GM19455 (cell line): ENCODE results near the gene ARHGAP24.
"Not testable (repeated sequence)": the region's sequence is repeated elsewhere in the genome, so short reads cannot be mapped to it uniquely, and the experiment has no call there.

Experiments
- ATAC-seq: cut with Tn5 transposase; IDR thresholded peaks from one replicate; pipeline ENCODE4 v1.9.1; 2021; ENCODE audit not compliant: unreplicated experiment

ARHGAP24 gene

GRCh38 chr4:85889314-85889713, 414.4 kb downstream of the ARHGAP24 start:
- ATAC-seq: no peak

- no peak for ATAC-seq
Observed at GRCh38 chr4:85895755-85896154, 420.8 kb downstream of the ARHGAP24 start.

GRCh38 chr4:85898231-85898630, 423.3 kb downstream of the ARHGAP24 start:
- ATAC-seq: no peak

- ATAC-seq: no peak
Observed at GRCh38 chr4:85901500-85901899, 426.6 kb downstream of the ARHGAP24 start.

- ATAC-seq: not testable (repeated sequence)
Observed at GRCh38 chr4:85902647-85903046, 427.7 kb downstream of the ARHGAP24 start.

GRCh38 chr4:85905761-85906160, 430.8 kb downstream of the ARHGAP24 start:
- no peak for ATAC-seq

GRCh38 chr4:85907001-85907400, 432.1 kb downstream of the ARHGAP24 start:
- ATAC-seq: no peak

GRCh38 chr4:85909851-85910250, 434.9 kb downstream of the ARHGAP24 start:
- ATAC-seq: no peak

- ATAC-seq: no peak
Observed at GRCh38 chr4:85910985-85911384, 436.0 kb downstream of the ARHGAP24 start.

GRCh38 chr4:85913931-85914694, 439.2 kb downstream of the ARHGAP24 start:
- no peak for ATAC-seq

GRCh38 chr4:85915570-85915969, 440.6 kb downstream of the ARHGAP24 start:
- not testable (repeated sequence) for ATAC-seq

- ATAC-seq: no peak
Observed at GRCh38 chr4:85919200-85919887, 444.4 kb downstream of the ARHGAP24 start.

GRCh38 chr4:85925071-85925470, 450.1 kb downstream of the ARHGAP24 start:
- ATAC-seq: no peak

GRCh38 chr4:85928775-85929591, 454.0 kb downstream of the ARHGAP24 start:
- no peak for ATAC-seq

- ATAC-seq: no peak
Observed at GRCh38 chr4:85929961-85930665, 455.2 kb downstream of the ARHGAP24 start.

- ATAC-seq: no peak
Observed at GRCh38 chr4:85932500-85933290, 457.7 kb downstream of the ARHGAP24 start.

GRCh38 chr4:85933291-85933640, 458.3 kb downstream of the ARHGAP24 start:
- ATAC-seq: no peak

- ATAC-seq: no peak
Observed at GRCh38 chr4:85937507-85937906, 462.6 kb downstream of the ARHGAP24 start.

- no peak for ATAC-seq
Observed at GRCh38 chr4:85938062-85938461, 463.1 kb downstream of the ARHGAP24 start.

GRCh38 chr4:85938902-85939301, 464.0 kb downstream of the ARHGAP24 start:
- no peak for ATAC-seq
